Skeletal muscle cell (primary cell): Measurements from ENCODE around the gene LSMEM2.
"Not testable (repeated sequence)": the region's sequence is repeated elsewhere in the genome, so short reads cannot be mapped to it uniquely, and the experiment has no call there.

Source experiments
- DNase-seq: peaks from one replicate; pipeline ENCODE4 v3.0.0-alpha.2; 2010; ENCODE audit warnings: low read depth
- H3K4me3 ChIP-seq: 2 replicates; pipeline ENCODE4 v1.5.1; 2011; ENCODE audit warnings: low read depth, mild to moderate bottlenecking, control low read depth, low read length, moderate library complexity

Gene LSMEM2

DNA sequence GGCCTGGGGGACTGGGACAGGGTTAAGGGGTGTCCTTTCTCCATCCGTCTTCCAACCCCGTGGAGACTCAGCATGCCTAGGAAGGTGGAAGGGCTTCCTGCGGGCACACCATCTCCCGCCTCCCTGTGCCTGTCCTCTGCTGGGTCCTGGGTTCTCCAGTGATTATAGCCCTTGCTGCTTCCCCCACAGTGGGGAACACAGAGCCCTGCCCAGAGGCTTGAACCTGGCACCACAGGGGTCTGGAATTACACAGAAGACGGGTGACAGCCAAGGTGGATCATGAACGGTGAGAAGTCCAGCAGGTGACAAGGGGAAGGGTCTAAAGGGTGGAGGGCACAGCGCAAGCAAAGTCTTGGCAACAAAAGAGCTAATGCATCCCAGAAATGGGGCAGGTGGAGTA, 16.1 kb upstream of the LSMEM2 start:
- DNase-seq, result no peak
- H3K4me3 ChIP-seq, result no peak overlapping the region

DNA sequence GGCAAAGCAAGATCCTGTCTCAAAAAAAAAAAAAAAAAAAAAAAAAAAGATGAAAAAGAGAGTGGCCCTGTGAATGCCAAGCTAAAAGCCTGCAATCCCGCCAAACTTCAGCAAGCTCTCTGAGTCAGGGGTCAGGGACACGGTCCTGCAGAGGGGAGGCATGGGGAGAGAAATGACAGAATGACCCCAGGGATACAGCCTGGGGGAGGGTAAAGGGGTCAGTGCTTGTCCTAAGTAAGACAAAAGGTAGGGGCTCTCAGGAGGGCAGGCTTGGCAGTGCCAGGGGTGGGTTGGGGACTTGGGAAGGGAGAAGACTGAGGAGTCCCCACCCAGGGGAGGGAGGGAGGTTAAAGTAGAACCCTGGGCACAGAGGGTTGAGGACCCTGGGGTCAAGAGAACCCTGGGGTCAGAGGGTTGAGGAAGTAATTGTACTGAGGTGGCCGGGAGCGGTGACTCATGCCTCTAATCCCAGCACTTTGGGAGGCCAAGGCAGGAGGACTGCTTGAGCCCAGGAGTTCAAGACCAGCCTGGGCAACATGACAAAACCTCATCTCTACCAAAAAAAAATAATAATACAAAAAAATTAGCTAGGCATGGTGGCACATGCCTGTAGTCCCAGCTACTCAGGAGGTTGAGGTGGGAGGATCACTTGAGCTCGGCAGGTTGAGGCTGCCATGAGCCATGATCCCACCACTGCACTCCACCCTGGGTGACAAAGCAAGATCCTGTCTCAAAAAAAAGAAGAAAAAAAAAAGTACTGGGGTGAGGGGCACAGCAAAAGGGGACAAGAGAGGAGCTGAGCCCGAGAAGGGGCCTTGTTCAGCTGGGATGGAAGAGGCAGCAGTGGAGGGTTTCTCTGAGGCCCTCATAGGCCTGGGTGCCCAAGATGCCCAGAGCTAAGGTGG, 15.2 kb upstream of the LSMEM2 start:
- no peak overlapping the region for H3K4me3 ChIP-seq
- DNase-seq, result no peak

DNA sequence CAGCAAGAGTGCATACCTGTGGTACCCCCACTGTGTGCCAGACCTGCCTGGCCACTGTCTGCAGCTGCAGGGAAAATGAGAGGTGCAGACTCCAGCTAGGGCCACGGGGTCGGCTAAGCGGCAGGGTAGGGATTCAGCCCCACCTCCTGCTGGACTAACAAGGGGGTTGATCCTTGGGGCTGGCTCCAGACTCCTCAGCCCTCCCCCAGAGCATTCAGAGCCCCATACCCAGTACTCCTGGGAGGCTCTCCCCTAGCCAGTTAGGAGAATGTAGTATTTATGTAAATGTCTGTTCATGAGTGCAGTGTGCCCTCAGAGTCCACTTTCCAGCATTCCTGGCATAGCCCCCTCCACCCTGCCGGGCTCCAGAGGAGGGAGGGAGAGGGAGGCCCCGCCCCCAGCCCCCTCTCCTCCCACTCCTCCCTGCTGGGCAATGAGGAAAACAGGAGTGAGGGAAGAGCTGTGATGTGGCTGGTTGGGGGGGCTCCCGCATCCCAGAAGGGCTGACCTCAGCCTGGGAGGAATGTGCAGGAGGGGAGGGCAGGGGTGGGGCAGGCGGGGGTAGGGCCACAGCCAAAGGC, 14.4 kb upstream of the LSMEM2 start:
- H3K4me3 ChIP-seq, result no peak overlapping the region
- peak; percentile 79 for DNase-seq

DNA sequence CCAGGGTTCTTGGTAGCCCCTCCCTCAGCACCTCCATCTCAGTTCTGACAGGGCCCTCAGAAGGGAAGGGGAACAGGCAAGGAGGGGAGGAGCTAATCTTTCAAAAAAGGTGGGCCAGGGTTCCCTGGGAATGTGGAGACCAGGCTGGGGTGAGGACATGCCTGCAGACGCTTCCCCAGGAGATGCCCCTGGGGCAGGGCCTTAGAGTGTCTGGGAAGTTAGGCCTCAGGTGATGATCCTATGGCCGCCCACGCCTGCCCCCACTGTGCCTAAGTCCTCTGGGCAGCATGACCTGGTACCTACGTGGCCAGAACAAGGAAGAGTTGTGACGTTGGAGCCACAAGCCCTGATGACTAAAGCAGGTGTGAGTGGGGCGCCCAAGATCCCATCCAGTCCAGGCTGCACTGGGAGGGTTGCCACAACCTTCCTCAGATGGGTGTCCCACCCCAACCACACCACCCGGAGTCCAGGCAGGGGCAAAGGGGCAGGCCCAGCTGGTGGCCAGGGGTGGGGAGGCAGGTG, 13.9 kb upstream of the LSMEM2 start:
- no peak for DNase-seq
- H3K4me3 ChIP-seq, result no peak overlapping the region

DNA sequence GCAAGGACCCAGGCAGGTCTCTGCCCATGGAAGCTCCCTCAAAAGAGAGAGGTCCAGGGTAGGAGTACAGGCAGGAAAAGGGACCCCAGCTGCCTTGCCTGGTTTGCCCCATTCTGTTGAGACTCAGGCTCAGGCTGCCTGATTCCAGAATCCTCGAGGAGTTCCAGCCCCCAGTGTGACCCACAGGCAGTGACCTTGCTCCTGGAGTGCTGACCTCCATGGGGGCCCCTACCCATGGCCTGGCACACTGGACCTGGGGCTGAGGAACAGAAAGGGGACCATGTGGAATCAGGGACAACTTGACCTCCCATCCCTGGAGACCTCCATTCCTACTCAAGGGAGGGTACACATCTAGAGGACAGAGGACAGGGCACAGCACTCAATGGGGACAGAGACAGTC, 13.3 kb upstream of the LSMEM2 start:
- DNase-seq, result no peak
- no peak overlapping the region for H3K4me3 ChIP-seq

DNA sequence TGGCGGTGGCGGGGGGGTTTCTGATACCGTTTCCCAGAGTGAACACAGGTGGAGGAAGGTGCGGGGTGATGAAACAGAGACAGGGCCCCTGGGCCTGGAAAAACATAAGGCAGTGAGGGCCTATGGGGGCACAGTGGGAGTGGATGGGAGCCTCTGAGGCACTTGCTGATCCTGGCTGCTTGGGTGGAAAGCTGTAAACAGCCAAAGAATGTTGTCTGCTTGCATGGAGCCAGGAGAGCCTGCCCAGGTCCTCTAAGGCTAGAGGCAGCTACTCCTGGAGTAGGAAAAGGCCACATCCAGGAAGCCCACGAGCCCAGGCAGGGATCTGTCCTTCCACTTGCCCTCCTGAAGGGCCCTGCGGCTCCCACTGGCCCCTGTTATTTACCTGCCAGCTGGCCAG, 12.9 kb upstream of the LSMEM2 start:
- H3K4me3 ChIP-seq, result no peak overlapping the region
- no peak for DNase-seq

DNA sequence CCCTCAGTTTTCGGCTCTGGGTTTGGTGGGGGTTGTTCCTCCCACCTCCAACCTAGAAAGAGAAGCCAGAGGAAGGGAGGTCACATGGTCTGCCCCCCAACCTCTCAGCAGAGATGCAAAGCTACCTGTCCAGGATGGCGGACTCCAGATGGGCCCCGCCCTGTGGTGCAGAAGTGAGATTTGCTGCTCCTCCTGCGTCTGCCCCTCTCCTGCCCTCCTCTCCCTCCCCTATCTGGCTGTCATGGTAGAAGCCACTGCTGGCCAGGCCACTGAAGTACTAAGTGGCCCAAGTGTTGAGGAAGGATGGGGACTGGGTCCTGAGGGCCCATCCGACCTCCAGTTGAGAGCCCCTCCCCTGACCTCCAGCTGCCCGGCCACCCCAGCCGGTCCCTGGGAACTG, 12.1 kb upstream of the LSMEM2 start:
- peak overlapping the region; percentile 53 for H3K4me3 ChIP-seq

DNA sequence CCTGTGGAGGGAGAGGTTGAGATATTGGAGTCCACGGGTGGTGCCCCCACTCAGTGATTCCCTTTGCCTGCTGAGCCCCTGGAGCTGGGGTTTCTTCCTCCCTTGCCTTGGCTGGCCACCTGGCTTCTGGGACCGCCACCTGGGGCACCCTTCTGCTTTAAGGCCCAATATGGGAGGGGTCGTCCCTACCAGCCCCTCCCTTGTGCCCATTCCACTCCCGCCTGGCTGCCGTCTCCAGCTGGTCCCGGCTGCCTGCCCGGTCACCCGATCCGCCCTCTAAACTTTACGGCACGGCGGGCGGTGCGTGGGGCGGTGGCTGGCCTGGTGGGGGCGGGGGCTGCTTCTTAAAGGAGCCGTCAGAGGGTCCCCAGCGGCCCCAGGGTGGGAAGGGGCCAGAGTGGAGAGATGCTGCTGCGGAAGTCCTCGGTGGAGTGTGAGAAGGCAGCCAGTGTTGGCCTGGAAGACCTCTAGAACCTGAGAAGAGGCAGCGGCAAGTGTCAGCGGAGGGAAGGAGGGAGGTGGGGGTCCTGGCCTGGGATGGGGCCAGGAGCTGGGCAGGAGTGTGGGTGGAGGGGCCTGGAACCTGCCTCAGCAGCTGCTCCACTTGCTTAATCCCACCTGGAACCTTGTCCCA, 11.5 kb upstream of the LSMEM2 start:
- no peak for DNase-seq
- peak overlapping the region; percentile 53 for H3K4me3 ChIP-seq

More for the DNA sequence above, 12.1 kb upstream of the LSMEM2 start:
- DNase-seq, result no peak

DNA sequence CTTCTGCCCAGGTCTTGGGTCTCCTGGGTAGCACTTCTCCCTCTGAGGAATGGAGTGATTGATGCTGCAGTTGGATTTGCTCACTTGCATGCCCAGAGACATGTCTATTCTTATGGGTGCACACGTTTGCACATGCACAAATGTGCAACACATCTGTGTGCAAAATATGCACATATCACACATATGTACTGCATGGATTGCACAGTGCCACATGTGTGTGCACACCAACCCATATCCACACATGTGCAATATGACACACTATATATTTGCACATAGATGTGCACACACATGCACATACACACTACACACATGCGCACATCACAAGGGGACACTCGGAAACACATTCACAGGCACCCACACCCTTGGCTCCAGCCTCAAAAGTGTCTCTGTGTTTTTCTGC, 10.6 kb upstream of the LSMEM2 start:
- no peak overlapping the region for H3K4me3 ChIP-seq
- DNase-seq, result no peak

DNA sequence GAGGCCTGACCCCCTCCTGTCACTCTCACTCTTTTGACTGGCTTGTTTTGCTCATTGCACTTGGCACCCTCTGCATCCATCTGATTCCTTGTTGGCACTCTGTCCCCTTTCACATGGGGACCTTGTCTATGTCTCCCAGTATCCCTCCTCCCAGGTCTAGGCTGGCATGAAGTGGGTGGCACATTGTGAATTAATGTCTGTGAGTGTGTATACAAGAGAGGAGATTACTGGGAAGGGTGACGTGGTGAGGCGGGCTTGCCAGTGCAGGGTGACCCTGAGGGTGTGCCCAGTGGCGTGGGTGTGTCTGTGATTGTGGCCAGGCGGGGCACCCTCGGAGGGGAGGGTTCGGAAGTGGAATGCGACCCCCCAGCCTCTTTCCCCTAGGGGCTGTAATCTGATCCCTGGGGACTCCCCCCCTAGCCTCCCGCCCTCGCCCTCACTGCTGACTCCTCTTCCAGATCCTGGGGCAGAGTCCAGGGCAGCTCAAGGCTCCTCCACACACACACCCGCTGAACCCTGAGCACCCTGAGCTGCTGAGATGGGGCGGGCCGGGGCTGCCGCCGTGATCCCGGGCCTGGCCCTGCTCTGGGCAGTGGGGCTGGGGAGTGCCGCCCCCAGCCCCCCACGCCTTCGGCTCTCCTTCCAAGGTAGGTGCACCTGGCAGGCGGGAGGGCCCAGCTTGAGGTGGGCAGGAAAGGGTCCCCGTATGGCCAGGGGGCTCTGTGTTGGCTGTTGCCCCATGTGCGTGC, 10.0 kb upstream of the LSMEM2 start, which contains the start of gene SEMA3B:
TSS of gene SEMA3B (plus strand) at position 445 of the 749 bp plus-strand sequence. CDS start at position 539, 94 bp downstream.
- H3K4me3 ChIP-seq, result peak within 1 kb of the TSS; percentile 53
- no peak for DNase-seq

DNA sequence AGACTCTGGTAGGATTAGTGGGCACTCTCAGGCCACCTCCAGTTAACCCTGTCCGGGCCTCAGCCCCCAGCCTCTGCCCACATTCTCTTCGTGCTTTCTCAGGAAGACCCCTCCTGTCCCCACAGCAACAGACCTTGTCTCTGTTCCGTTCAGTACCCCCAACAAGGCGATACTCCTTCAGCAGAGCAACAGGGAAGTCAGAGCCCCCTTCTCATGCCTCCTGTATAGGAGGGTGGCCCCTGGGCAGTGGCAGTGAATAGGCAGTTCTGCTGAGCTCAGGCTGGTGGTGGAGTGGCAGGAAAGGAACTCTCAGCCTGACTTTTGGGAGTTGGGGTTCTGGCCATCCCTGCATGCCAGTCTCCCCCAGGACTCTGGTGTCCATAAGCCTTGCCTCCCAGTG, 9.4 kb upstream of the LSMEM2 start:
- DNase-seq, result no peak
- H3K4me3 ChIP-seq, result no peak overlapping the region

DNA sequence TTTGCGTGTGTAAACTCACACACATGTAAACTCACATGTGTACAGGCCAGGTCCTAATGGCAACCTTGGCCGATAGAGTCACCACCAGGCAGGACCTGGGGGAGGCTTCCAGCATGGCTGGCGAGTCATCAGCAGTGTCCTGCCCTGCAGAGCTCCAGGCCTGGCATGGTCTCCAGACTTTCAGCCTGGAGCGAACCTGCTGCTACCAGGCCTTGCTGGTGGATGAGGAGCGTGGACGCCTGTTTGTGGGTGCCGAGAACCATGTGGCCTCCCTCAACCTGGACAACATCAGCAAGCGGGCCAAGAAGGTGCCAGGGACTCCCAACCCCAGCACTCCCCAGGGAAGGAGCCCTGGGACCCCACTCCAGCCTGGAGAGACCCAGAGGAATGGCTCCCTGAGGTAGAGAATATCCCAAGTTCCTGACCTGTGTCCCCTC, 8.9 kb upstream of the LSMEM2 start:
- no peak overlapping the region for H3K4me3 ChIP-seq
- DNase-seq, result no peak

DNA sequence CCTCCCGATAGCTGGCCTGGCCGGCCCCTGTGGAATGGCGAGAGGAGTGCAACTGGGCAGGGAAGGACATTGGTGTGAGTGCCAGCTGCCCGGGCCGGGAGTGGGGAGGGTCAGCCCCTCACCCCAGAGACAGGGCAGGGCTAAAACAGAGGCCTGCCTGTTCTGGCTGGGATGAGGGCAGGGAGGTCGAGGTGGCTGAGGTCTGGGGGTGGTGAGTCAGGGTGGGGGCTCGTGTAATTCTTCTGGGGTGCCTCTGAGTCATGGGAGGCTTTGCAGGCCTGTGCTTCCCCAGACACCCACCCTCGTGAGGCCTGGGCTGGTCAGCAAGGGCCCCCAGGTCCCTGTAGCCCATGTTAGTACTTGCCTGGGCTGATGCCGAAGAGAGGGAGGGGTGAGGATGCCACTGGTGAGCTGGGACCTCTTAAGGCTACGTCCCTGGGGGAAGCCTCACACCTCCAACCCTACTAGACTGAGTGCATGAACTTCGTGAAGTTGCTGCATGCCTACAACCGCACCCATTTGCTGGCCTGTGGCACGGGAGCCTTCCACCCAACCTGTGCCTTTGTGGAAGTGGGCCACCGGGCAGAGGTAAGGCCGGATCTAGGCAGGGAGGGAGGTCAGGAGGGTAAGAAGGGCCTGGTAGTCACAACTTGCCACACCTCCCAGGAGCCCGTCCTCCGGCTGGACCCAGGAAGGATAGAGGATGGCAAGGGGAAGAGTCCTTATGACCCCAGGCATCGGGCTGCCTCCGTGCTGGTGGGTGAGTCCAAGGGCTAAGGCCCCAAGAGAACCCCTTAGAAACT, 8.3 kb upstream of the LSMEM2 start:
- no peak for DNase-seq
- no peak overlapping the region for H3K4me3 ChIP-seq

DNA sequence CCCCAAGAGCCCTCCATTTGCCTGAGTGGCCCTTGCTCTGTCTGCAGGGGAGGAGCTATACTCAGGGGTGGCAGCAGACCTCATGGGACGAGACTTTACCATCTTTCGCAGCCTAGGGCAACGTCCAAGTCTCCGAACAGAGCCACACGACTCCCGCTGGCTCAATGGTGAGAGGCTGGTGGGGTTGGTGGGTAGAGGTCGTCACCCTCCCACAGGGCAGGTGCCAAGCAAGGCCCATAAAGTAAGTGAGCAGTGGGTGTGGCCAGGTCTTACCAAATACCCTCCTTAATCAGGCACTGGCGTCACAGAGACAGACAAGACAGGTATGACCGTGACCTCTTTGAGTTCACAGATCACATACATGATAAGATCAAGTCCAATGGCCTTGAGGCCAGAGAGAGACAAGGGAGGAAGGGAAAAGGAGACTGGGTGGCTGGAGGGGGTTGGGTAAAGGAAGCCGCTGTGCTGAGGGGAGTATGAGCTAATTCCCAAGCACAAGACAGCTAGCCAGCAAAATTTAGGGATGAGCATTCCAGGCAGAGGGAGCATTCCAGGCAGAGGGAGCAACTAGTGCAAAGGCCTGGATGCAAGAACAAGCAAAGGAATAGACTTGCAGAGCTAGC, 7.5 kb upstream of the LSMEM2 start:
- H3K4me3 ChIP-seq, result no peak overlapping the region
- DNase-seq, result no peak

DNA sequence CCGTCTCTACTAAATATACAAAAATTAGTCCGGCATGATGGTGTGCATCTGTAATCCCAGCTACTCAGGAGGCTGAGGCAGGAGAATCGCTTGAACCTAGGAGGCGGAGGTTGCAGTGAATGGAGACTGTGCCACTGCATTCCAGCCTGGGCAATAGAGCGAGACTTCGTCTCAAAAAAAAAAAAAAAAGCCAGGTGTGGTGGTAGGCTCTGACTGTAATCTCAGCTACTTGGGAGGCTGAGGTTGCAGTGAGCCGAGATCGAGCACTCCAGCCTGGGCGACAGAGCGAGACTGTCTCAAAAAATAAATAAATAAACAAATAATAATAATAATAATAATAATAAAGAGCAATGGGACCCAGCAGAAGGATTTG, 6.4 kb upstream of the LSMEM2 start:
- not testable (repeated sequence) for DNase-seq, H3K4me3 ChIP-seq

DNA sequence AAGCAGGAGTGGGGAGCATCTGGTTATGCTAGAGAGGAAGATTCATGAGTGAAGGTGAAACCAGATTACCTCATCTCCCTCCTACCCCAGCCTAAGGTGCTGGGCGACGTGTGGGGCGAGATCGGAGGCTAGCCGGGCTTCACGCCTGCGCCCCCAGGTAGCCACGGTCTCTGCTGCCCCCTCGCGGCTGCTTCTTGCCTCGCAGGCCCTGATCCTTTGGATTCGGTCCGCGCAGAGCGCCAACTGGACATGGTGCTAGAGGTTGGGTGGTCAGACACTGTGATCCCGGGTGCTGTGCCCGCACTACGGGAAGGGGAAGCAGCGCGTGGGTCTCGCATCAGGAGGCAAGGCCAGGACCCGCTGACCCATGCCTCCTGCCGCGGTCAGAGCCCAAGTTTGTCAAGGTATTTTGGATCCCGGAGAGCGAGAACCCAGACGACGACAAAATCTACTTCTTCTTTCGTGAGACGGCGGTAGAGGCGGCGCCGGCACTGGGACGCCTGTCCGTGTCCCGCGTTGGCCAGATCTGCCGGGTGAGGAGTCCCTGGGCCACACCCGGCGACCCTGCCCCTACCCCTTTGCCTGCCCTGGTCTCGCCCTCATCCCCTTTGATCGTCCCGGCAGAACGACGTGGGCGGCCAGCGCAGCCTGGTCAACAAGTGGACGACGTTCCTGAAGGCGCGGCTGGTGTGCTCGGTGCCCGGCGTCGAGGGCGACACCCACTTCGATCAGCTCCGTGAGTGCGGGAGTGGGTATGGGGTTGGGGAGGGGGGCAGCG, 5.8 kb upstream of the LSMEM2 start:
- H3K4me3 ChIP-seq, result peak overlapping the region; percentile 27
- no peak for DNase-seq

DNA sequence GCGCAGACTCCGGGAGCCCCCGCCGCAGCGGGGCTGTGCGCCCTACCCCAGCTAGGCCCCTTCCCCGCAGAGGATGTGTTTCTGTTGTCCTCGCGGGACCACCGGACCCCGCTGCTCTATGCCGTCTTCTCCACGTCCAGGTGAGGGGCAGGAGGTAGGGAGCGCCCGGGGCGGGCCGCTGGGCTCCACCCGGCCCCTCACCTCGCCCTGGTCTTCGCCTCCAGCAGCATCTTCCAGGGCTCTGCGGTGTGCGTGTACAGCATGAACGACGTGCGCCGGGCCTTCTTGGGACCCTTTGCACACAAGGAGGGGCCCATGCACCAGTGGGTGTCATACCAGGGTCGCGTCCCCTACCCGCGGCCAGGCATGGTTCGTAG, 5.2 kb upstream of the LSMEM2 start:
- DNase-seq, result no peak
- H3K4me3 ChIP-seq, result no peak overlapping the region
